HG03521 (cell line): ENCODE data around the gene SYTL2.
A peak's percentile ranks its signal among the peaks of the same experiment; 100 is the strongest.

ENCODE experiments used
- ATAC-seq: cut with Tn5 transposase; IDR thresholded peaks from one replicate; pipeline ENCODE4 v1.9.1; 2021; ENCODE audit warnings: mild to moderate bottlenecking, moderate library complexity; ENCODE audit not compliant: unreplicated experiment

SYTL2 gene

DNA sequence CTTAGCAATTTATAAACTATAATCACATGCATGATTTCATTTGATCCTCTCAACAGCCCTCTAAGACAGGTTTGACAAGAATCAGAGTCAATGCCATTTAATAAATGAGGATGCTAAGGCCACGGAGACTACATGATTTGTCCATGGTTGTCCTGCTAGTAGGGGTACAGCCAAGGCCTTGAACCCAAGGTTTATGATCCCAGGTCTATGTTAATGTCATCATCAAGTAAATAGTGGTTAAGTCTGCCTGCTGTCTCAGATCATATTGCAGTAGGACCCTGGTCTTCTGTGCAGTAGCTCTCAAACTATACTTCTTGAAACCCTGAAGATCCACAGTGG is 17.7 kb upstream of the SYTL2 start:
- no peak for ATAC-seq

DNA sequence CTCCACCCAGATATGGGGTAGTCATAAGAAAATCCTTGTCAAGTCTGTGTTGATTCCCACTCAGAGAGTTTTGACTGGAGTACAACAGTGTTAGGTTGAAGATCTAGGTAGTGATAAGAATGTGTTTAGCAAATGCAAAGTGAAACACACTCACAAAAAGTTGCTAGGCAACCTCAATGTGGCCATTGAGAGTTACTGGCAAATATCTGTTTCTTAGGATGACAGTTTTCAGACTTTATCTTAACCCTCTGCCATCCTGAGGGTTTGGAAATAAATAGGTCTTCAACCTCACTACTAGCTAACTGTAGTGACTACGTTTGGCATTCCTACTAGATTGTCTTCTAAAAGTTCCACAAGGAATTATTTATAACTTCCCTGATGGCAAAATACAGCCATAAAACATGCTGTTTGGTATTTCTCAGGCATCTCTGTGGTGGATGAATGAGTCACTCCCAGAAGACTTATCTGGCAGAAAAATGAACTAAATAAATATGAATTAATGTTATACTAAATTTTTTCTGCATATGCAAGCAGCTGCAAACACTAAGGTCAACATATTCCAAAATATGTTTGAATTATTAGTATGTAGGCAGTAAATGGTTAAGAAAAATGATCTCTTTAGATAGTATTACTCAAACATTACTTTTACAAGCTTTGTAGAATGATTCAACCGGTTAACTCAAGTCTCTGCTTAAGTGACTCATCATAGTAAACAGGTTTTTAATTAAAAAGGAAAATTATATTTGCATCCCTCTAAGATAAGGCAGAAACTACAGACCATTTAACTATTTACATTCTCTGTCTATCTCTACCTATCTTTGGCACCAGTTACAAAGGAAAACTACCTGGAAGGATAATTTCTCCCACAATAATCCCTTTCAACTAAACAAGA is 17.1 kb upstream of the SYTL2 start:
- ATAC-seq = no peak

DNA sequence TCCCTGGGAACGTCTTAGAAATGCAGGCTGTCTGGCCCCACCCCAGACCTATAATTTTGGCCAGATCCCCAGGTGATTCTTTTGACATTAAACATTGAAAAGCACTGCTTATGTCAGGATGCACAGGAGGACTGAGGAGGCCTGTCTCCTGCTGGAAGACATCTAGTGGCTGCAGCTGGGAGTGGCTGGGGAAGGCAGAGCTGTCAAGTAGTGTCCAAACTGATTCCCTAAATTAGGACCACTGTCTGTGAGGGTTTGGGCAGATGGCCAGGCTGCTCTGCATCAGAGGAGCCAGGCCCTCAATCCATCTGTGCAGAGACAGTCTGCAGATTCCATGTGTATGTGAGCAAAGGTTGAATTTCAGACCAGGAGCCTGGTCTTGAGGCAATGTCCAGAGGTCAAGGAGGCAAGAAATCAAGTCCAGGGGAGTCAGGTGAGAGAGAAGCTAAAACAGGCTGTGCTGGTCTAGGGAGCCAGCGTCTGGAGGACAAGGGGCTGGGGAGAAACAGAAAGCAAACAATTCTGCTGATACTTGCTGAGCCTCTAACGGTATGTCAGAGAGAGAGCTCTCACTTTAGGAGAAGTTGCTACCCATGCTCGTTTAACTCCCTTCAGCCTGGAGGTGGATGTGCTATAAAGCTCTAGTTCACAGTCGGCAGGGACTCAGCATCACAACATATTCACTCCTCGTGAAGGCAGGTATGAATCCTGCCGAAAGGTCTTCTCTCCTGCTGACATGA is 15.3 kb upstream of the SYTL2 start:
- no peak for ATAC-seq

DNA sequence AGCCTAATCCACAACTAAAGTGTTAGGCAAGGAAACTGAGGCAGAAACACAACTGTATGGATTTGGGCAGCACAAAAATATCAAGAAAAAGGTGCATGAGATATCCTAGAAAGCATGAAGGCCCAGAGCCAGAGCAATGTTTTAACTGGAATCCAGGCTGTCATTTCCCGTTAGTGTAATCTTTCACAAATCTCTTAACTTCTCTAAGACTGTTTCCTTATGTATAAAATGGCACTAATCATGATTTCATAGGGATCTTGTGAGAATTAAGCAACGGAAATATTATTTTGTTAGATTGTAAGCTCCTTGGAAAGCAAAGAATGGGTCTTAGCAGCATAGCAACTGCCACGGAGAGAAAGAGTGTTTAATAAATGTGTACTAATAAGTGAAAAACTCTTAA is 14.7 kb upstream of the SYTL2 start:
- ATAC-seq = no peak

DNA sequence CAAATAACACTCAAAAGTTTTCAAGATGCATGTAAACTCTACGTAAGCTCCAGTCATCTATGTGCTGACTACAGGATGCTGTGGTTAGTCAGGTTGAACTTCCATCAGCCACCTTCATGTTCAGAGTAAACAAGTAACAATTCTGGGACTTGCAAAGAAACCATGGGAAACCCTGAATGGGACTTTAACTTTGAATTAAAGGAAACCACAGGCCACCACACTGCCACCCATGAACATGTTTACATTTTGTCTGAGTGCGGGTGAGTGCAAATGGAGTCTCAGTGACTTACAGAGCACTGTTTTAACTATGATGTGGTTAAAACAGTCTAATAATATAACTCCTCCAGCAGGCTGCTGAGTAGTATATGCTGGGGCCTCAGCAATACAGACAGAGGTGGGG is 12.9 kb upstream of the SYTL2 start:
- no peak for ATAC-seq

DNA sequence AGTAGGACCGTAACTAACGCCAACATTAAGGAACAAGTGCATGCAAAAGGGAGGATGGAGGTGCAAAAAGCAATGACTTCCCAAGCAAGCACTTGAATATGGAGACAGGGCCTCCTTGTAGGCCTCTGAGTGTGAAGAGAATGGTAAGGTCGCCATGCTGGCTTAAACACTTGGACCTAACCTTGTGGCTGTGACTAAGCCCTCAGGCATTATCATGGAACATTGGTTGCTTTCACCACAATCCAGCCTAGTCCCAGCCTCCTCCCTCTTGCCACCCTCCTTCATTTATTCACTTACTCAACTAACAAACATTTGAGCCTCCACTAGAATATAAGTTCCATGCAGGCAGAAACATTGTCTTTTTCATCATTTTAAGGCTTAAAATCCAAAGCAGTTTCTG is 11.9 kb upstream of the SYTL2 start:
- no peak for ATAC-seq

DNA sequence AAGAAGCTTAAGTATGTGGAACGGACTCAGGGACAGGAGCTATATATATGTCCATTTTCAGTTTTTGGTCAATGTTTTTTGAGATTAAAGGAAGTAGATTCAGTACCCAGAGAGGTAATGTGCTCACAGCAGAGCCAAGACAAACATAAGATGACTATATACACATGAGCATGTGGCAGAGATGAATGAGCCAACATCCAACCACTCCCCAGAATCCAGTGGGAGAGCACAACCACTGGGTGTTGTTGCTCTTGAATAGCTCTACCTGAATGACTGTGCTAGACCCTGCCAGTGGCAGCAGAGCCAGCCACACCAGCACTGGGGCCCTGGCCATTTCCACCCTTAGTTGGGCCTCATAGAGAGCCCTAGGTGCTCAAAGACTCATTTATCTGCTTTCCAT is 10.7 kb upstream of the SYTL2 start:
- ATAC-seq = no peak

DNA sequence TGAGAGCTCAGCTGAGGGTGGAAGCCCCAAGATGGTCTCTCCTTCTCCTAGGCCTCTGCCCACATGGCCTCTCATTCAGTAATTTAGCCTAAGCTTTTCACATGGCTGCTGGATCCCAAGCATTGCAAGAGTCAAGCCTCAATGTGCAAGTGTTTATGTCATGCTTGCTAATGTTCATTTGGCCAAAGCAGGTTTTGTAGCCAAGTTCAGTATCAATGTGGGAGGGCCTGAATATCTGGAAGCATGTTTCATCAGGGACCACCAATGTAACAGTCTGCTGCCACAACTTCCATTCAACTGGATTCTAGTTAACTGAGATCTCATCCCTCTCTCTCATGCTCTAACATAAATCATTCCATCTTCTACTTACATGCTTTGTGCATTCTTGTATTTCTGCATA is 8.5 kb upstream of the SYTL2 start:
- ATAC-seq = no peak

DNA sequence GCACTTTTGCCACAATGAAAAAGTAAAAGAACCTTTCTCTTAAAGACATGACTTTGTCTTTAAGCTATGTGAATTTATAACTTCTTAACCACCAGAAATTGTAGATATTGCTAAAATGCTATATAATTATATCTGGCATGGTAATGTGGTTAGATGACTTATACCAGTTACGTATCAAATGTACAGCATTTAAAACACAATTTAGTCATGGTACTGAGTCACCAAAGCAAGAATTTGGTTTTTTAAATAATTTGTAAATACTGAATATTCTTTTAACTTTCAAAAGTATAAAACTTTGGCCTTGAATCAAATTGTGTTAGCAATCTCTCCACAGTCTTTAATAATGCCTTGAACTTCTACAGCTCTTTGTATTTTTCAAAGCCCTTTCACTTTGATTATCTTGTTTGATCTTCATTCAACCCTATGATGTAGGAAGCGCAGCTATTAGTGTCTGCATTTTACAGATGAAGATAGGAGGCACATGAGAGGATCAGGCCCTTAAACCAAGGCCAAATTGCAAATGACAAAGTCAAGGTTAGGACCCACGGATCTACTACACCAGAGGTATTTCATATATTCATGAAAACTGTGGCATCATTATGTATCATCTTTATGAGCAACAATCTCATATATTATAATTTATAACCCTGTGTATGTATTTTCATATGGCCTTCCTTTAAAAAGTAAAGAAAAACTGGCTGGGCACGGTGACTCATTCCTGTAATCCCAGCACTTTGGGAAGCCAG is 4.4 kb upstream of the SYTL2 start:
- ATAC-seq = no peak

DNA sequence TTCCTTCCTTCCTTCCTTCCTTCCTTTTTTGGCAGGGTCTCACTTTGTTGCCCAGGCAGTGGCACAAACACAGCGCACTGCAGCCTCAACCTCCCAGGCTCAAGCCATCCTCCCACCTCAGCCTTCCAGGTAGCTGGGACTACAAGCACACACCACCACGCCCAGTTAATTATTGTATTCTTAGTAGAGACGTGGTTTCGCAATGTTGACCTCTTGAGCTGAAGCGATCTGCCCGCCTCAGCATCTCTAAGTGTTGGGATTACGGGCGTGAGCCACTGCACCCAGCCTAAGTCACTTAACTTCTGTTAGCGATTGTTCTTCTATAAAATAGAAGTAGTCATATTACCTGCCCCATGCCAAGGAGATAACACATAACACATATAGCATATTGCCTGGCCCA is 2.8 kb upstream of the SYTL2 start:
- ATAC-seq = no peak

DNA sequence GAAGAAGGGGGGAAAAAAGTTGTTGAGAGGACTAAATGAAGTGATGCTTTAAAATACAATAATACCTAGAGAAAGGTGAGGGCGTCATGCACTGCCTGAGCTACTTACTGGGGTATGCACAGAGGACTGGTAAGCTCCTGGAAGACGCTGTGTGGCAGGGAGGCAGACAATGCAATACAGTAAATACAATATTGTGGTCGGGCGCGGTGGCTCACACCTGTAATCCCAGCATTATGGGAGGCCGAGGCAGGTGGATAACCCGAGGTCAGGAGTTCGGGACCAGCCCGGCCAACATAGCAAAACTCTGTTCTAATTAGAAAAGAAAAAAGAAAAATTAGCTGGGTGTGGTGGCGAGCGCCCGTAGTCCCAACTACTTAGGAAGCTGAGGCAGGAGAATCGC is 683 bp upstream of the SYTL2 start:
- no peak for ATAC-seq

DNA sequence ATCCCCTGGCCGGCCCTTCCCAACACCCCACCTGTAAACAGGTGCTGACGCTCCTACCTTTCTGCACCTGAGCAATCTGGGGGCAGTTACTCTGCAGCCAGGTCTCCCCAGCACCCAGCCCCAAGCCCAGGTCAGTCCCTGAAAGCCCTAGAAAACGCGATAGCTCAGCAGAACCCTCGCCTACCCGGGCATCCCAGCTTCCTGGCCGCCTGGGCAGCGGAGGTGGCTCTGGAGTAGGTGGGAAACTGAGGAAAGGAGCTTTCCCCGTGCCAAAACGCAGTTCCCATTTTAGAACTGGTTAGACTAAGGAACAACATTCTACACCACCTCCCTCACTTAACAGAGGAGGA is 445 bp downstream of the SYTL2 start:
- no peak for ATAC-seq

DNA sequence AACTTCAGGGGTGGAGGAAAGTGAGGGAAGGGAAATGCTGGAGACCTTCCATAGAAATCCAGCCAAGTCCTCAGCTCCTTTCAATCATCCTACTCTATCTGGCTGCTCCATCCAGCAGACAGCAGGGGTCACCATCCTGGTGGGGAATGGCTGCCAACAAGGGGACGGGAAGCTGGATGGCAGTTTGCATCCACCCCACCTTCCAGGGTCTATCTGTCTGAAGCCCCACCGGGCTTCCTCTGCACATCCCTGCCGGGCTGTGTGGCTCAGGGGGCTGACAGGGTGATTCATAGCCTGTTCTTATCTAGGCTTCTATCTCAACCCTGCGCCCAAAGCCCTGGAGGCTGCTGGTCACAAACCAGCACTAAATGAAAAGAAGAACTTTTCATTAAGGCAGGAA is 1.1 kb downstream of the SYTL2 start:
- ATAC-seq = no peak

DNA sequence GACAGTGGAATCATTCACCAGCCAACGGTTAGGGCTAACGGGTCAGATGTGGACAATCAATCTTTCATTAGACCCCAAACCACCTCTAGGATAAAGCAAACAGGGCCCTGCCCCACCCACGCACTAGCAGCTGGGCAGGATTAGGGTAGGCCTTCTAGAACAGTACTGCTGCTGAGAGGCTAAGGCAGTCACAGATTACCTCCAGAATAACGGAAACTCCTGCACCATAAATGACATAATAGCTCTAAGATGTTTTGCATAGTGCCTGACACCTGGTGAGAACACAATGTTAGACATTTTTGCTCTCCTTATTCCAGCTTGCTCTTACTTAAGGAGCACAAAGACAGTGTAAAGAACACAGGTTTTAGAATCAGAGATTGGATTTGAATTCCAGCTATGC is 1.8 kb downstream of the SYTL2 start:
- peak; percentile 54 for ATAC-seq

DNA sequence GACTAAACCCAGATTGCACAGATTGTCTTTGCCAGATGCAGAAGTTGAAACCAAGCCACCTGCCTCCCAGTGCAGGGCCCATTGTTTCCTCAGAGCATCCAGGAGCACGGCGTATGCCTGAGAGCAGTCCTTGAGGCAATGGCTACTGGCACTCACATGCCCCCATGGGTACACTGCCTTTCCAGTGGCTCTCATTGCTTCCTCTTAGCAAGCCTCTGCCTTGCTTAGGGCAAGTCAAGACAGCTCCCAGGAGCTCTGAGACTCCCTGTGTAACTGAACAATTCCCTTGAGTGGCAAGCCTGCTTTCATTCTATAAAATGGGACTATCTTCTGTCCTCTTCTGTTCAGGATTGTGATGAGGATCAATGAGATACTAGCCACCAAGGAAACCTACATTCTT is 4.1 kb downstream of the SYTL2 start:
- no peak for ATAC-seq

DNA sequence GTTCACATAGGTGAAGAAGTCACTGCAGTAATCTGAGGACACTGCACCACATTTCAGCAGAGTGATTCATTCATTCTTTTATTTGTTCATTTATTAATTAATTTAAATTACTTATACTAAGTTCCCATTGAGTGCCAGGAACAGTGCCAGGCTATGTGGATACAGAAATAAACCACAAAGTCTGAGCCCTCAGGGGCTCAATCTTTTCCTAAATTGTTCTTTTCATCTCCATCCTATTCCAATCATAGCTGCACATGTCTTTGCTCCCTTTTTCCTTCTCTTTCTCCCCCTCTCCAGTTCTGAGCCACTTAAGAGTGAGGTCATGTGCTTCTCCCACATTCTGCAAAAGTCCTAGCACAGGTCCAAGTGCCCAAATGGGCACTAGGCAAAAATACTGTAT is 4.9 kb downstream of the SYTL2 start:
- ATAC-seq = no peak

DNA sequence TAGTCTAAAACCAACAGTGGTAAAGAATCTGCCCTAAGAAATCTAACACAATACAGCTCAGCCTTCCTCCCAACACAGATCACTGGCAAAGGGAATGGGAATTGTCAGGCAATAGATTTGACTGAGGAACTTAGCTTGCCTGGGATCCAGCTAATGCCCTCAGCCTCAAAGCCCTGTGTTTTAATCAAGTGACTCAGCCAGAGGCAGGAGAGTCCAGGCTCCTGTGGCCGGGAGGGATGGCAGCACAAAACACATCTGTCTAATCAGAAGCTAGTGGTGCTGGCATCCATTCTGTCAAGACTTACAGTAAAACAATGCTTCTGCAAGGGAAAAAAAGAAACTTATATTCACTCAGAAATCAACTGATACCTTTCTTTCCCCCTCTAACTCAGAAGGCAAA is 5.6 kb downstream of the SYTL2 start:
- no peak for ATAC-seq

DNA sequence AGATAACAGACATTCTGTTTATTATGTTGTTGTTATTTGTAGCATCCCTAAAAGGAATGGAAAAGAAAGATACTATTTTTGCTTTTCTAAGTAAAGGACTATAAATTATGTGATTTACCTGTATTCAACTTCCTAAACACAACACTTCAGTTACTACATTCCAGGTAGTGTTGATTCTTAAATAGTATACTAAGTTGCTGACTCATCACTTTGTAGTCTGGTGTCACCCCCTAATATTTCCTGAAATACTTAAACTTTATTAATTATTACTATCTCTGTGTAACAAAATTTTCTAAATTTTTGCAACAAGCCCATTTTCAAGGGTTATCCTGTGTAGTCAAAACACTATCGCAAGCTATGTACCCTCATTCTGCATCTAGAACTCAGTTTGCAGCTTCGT is 7.0 kb downstream of the SYTL2 start:
- no peak for ATAC-seq

DNA sequence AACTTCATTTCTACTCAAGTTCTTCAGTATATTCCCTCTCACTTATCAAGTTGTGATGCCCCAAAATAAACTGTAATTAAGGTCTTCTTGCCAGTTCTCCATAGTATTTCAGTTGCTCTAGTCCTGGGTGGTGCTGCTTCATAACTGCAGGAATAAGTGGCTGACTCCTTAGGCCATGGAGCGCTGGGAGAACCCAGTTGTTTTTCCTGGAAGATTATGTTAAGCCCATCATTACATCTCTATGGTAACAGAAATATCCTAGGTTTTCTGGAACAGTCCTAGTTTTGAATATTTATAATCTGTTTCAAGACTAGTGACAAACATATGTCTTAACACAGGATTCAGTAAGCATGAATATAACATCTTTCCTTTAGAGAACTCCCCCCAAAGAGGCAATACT is 7.6 kb downstream of the SYTL2 start:
- no peak for ATAC-seq

DNA sequence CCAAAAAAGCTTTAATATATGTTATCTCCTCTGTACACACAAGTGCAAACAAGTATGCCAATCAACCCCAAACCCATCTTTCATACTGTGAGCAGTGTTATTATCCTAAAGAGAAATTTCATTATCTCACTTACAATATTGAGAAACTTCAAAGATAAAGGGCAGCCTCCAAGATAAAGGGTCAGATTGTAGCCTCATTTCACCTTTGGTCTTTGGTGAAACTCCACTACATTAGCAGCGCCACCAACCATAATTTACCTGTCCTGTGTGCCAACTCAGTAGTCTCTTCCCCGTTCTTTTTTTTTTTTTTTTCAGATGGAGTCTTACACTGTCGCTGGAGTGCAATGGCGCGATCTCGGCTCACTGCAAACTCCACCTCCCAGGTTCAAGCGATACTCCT is 9.4 kb downstream of the SYTL2 start:
- ATAC-seq = no peak

DNA sequence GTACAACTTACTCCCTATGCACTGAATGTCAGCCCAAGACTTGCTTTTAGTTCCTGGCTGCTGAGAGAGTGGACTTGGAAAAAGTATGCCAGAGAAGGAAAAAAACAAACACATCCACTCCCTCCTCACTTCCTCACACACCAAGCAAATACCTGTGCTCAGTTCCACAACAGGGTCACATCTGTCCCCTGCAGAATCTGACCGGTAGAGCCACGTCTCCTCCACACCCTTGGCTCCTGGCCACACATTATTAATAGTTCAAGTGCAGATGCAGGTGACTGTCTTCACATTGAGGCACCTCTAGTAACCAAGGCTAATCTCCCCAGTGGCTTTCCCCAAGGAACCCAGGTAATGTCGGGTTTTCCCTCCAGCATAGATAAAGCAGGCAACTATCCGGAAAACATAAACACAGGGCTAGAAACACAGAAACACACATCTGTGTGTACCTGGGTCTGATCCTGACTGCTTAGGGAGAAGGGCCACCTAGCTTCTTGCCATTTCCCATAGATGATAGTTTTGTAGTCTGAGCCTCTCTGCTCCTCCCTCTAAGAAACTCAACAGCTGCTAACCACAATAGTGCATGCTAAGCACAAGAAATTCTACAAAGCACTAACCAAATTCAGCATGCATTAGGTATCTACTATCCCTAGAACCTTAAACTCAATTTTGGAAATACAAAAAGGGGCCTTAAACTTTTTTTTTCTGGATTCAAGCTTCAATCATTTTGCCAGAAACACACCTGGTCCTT is 10.2 kb downstream of the SYTL2 start:
- no peak for ATAC-seq
